ENCODE measurements around the gene DCTPP1.

GRCh38 chr16:30395992-30396585 lies 33.7 kb downstream of the DCTPP1 start:
- no peak for TF ChIP-seq CTCF (IDR thresholded peaks at IDR 0.05)
- TF ChIP-seq POLR2A (IDR thresholded peaks at IDR 0.05) = no peak
- no peak for TF ChIP-seq POLR2AphosphoS5 (IDR thresholded peaks at IDR 0.05; ENCODE audit: insufficient read depth in 1 of 2, low read depth in 1 of 2)

Data from vagina (tissue), 2 donors.